Measurements from ENCODE around the gene WWOX. TPM values are rescaled to one million over a fixed set of nuclear protein-coding genes. Genes with fewer than 3 reads are reported as not detected.

WWOX gene
- total RNA-seq, 1 experiment from 2014 or later = 15.6 TPM

DNA sequence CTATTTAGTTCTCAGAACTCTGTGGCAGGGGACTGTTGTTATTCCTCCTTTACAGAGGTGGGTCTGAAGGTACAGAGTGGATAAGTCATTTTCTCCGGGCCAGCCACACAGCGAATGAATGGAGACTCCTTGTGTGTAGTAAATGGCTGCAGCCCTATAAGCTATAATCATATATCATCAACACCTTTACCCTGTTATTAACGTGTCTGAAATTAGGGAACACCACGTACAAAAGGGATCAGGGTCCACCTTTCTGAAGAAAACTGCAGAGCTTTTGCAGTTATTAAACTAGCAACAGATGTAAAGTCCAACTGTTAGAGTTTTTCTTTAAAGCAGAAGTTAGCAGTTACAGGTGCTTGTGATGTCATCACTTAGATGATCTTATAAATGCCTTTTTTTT lies 804.4 kb downstream of the WWOX start:
- WGBS (ENCODE audit: extremely low coverage, insufficient read length, low lambda C conversion rate) = no CpG with 5 or more reads among the region's 4 CpGs
- Histone ChIP-seq H3K4ac (ENCODE audit: low read depth, low read length) (no peak overlapping the region), H4K91ac (ENCODE audit: insufficient read length, low read depth, low read length) (no peak overlapping the region), H2BK15ac (ENCODE audit: low read depth, low read length) (no peak overlapping the region), H3K56ac (ENCODE audit: insufficient read length, low read depth, low read length) (no peak overlapping the region), H2BK5ac (ENCODE audit: insufficient read length, low read length) (no peak overlapping the region), H3K27ac (ENCODE audit: insufficient read length, low read depth, low read length) (no peak overlapping the region), H3K18ac (ENCODE audit: insufficient read length, low read depth, low read length) (no peak overlapping the region), H2BK20ac (ENCODE audit: low read depth, low read length, poor library complexity, severe bottlenecking) (no peak overlapping the region), H3K14ac (ENCODE audit: insufficient read depth, low read length) (no peak overlapping the region), H3K9me3 (ENCODE audit: control insufficient read depth, low read depth, low read length) (no peaks in the 10 kb centered on the region), H3K79me2 (ENCODE audit: insufficient read depth, low read length) (no peaks in the 10 kb centered on the region), H2AFZ (ENCODE audit: low read length) (no peak overlapping the region), H3K79me1 (ENCODE audit: insufficient read depth, low read depth, low read length, poor library complexity, severe bottlenecking) (no peaks in the 10 kb centered on the region), H3T11ph (ENCODE audit: low read length) (no peak overlapping the region), H4K8ac (replicated peaks; ENCODE audit: insufficient read length, low read depth, low read length) (no peak overlapping the region), H3K27me3 (ENCODE audit: insufficient read depth, low read length) (no peaks in the 10 kb centered on the region), H4K20me1 (ENCODE audit: control insufficient read depth, insufficient read depth, insufficient read length) (no peaks in the 10 kb centered on the region), H3K4me1 (ENCODE audit: insufficient read depth, low read length) (peaks cover 10% of the 10 kb centered on the region; the same call in 1 of the 2 replicates), H3K23ac (ENCODE audit: insufficient read length, low read depth, low read length) (no peak overlapping the region), H2BK120ac (ENCODE audit: low read depth, low read length, poor library complexity, severe bottlenecking) (no peak overlapping the region), H4K5ac (ENCODE audit: insufficient read length, low read depth, low read length) (no peak overlapping the region), H2AK5ac (ENCODE audit: insufficient read length, low read length) (no peak overlapping the region), H3K4me2 (ENCODE audit: insufficient read depth, insufficient read length, low read length) (no peak overlapping the region), H3K9ac (ENCODE audit: extremely low read depth, insufficient read length, low read length) (no peak overlapping the region), H3K23me2 (ENCODE audit: insufficient read length, low read depth, low read length, poor library complexity, severe bottlenecking) (no peaks in the 10 kb centered on the region), H2BK12ac (ENCODE audit: insufficient read length, low read depth, low read length) (no peak overlapping the region)
- TF ChIP-seq, protein P1, sequence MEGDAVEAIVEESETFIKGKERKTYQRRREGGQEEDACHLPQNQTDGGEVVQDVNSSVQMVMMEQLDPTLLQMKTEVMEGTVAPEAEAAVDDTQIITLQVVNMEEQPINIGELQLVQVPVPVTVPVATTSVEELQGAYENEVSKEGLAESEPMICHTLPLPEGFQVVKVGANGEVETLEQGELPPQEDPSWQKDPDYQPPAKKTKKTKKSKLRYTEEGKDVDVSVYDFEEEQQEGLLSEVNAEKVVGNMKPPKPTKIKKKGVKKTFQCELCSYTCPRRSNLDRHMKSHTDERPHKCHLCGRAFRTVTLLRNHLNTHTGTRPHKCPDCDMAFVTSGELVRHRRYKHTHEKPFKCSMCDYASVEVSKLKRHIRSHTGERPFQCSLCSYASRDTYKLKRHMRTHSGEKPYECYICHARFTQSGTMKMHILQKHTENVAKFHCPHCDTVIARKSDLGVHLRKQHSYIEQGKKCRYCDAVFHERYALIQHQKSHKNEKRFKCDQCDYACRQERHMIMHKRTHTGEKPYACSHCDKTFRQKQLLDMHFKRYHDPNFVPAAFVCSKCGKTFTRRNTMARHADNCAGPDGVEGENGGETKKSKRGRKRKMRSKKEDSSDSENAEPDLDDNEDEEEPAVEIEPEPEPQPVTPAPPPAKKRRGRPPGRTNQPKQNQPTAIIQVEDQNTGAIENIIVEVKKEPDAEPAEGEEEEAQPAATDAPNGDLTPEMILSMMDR (conservative IDR thresholded peaks at IDR 0.05) = no peak
- Mint-ChIP-seq H3K4me3 (no peak overlapping the region), H3K36me3 (ENCODE audit: insufficient read depth in 1 of 3, low read depth in 3 of 3) (peaks cover 0 to 14% (median 9%) of the 10 kb centered on the region in 3 experiments; a peak in 3 of 7 replicates), H3K9me3 (peaks cover 2 to 19% of the 10 kb centered on the region in 2 experiments; a peak in 4 of 5 replicates), H3K27ac (no peak overlapping the region), H3K27me3 (ENCODE audit: low read depth) (peaks cover 1% of the 10 kb centered on the region; the same call in 1 of the 2 replicates), H3K4me1 (peaks cover 24 to 26% of the 10 kb centered on the region in 2 experiments)
- no peak for DNase-seq
